K562 (cell line): ENCODE measurements around the gene TAF5L. TPM values are rescaled to one million over a fixed set of nuclear protein-coding genes. Genes with fewer than 3 reads are reported as not detected.
A peak's percentile ranks its signal among the peaks of the same experiment; 100 is the strongest.

ENCODE experiments used
- CBFA2T2 ChIP-seq: fragments of 450-650 bp; conservative IDR thresholded peaks from 2 replicates; pipeline ENCODE4 v1.6.1; 2017; ENCODE audit warnings: mild to moderate bottlenecking
- CCAR2 ChIP-seq: fragments of 200-400 bp; formaldehyde crosslinking; IDR thresholded peaks from 2 replicates; pipeline ENCODE4 v1.6.1; 2017; ENCODE audit warnings: mild to moderate bottlenecking, low read depth, low read length
- CHCHD3 ChIP-seq: fragments of 250-450 bp; sonication (Bioruptor Pico); IDR thresholded peaks from 2 replicates; pipeline ENCODE4 v2.1.2; 2022; ENCODE audit warnings: mild to moderate bottlenecking
- CREB3L1 ChIP-seq: fragments of 450-650 bp; IDR thresholded peaks from 2 replicates; pipeline ENCODE4 v1.6.1; 2014; ENCODE audit warnings: low read depth, mild to moderate bottlenecking, moderate library complexity, borderline replicate concordance
- DEAF1 ChIP-seq: fragments of 450-650 bp; formaldehyde crosslinking; IDR thresholded peaks from 2 replicates; pipeline ENCODE4 v1.4.0; 2020; ENCODE audit warnings: mild to moderate bottlenecking, moderate library complexity
- E2F6 ChIP-seq, 2 experiments: IDR thresholded peaks; 2 replicates each; pipeline ENCODE4 v1.6.1; 2011; ENCODE audit warnings: borderline replicate concordance in 1 of 2, control low read depth in 1 of 2, low read depth in 1 of 2, low read length in 1 of 2, mild to moderate bottlenecking in 1 of 2, mixed read lengths in 1 of 2, moderate library complexity in 1 of 2; ENCODE audit not compliant: insufficient read depth in 1 of 2, insufficient read length in 1 of 2, poor library complexity in 1 of 2, severe bottlenecking in 1 of 2; ENCODE audit errors: extremely low read depth in 1 of 2
- ERF ChIP-seq: fragments of 450-650 bp; formaldehyde crosslinking; IDR thresholded peaks from 2 replicates; pipeline ENCODE4 v1.4.0; 2020; ENCODE audit warnings: mild to moderate bottlenecking, mixed read lengths
- ETS1 ChIP-seq: conservative IDR thresholded peaks from 2 replicates; pipeline ENCODE4 v1.6.1; 2011; ENCODE audit warnings: low read depth, mild to moderate bottlenecking, low read length; ENCODE audit not compliant: control insufficient read depth
- HNRNPL ChIP-seq: fragments of 200-400 bp; formaldehyde crosslinking; IDR thresholded peaks from 2 replicates; pipeline ENCODE4 v1.6.1; 2017; ENCODE audit warnings: low read depth, mild to moderate bottlenecking, low read length
- HOMEZ ChIP-seq: fragments of 250-450 bp; sonication (Bioruptor Pico); IDR thresholded peaks from 2 replicates; pipeline ENCODE4 v1.4.0; 2020; ENCODE audit warnings: mild to moderate bottlenecking, moderate library complexity
- MAZ ChIP-seq, 2 experiments: fragments of 450-650 bp in 1 of 2; sonication (generic) in 1 of 2; formaldehyde crosslinking; IDR thresholded peaks in 1 of 2; conservative IDR thresholded peaks in 1 of 2; 2 replicates each; pipeline versions ENCODE4 v1.4.0 to v1.5.0; 2020; ENCODE audit warnings: mild to moderate bottlenecking in 1 of 2, missing genetic modification reagents in 1 of 2
- MXD1 ChIP-seq: fragments of 250-450 bp; sonication (Bioruptor Pico); IDR thresholded peaks from 2 replicates; pipeline ENCODE4 v1.8.0; 2021; ENCODE audit warnings: borderline replicate concordance, mild to moderate bottlenecking, moderate library complexity; ENCODE audit not compliant: poor library complexity, severe bottlenecking
- NCOA1 ChIP-seq: fragments of 450-650 bp; IDR thresholded peaks from 2 replicates; pipeline ENCODE4 v1.6.1; 2016; ENCODE audit warnings: low read depth
- NUFIP1 ChIP-seq: fragments of 450-650 bp; IDR thresholded peaks from 2 replicates; pipeline ENCODE4 v1.6.1; 2018; ENCODE audit not compliant: partially characterized antibody
- THAP12 ChIP-seq: fragments of 250-450 bp; sonication (Bioruptor Pico); IDR thresholded peaks from 2 replicates; pipeline ENCODE4 v1.9.0; 2021; ENCODE audit warnings: mild to moderate bottlenecking, inconsistent platforms
- ZNF263 ChIP-seq: sonication (generic); formaldehyde crosslinking; IDR thresholded peaks from 2 replicates; pipeline ENCODE4 v1.8.0; 2022; ENCODE audit warnings: mild to moderate bottlenecking, missing genetic modification reagents, borderline replicate concordance
- ZNF282 ChIP-seq: sonication (generic); formaldehyde crosslinking; IDR thresholded peaks from 2 replicates; pipeline ENCODE4 v1.8.1; 2023; ENCODE audit warnings: missing genetic modification reagents
- polyA plus RNA-seq, 8 experiments: library from polyadenylated mRNA; depleted of rRNA in 4 of 8; stranded (reverse) in 5 of 8; unstranded in 3 of 8; fragments of >200 nt; fragmentation: Nextera tagmentation in 2 of 8; fragmentation: Illumina TruSeq in 1 of 8; extraction: Ambion mirVana in 2 of 8; extraction: Trizol in 1 of 8; gene quantifications; 2 replicates each; pipeline versions ENCODE4 v1.2.1 to v1.2.3, GENCODE V29; 2011 to 2014; ENCODE audit warnings: inconsistent platforms in 1 of 8, missing spikeins in 1 of 8
- total RNA-seq, 7 experiments: library from RNA; depleted of rRNA in 6 of 7; stranded (reverse); fragments of >200 nt in 6 of 7; fragmentation: Illumina TruSeq in 2 of 7; extraction: Trizol in 2 of 7; gene quantifications; 2 replicates each; pipeline versions ENCODE4 v1.2.1 to v1.2.3, GENCODE V29; 2011 to 2021; ENCODE audit warnings: low replicate concordance in 1 of 7

TAF5L gene
- total and polyA plus RNA-seq, 9 of the 15 experiments (the other 6 are each of a cell fraction or from before 2014, with no cell fraction given): 2.2 to 34.2 (median 23.3) TPM

GRCh38 chr1:229557913-229558414 lies 68.0 kb downstream of the TAF5L start (continued):
- TF ChIP-seq E2F6 (IDR thresholded peaks at IDR 0.05; ENCODE audit: borderline replicate concordance in 1 of 2, extremely low read depth in 1 of 2, insufficient read depth in 1 of 2, insufficient read length in 1 of 2, low read depth in 1 of 2, low read length in 1 of 2, poor library complexity in 1 of 2, severe bottlenecking in 1 of 2): peak in 1 of 2 experiments; percentile 49
- no peak for TF ChIP-seq HNRNPL
- no peak for TF ChIP-seq MXD1
- TF ChIP-seq NCOA1: no peak
- no peak for TF ChIP-seq ZNF263 (CRISPR knock-in tag)
- no peak for TF ChIP-seq CCAR2
- no peak for TF ChIP-seq ZNF282 (CRISPR knock-in tag)
- no peak for TF ChIP-seq HOMEZ
- TF ChIP-seq THAP12 (CRISPR knock-in tag): no peak
- TF ChIP-seq MAZ (CRISPR knock-in tag; conservative IDR thresholded peaks at IDR 0.05 in 1 of 2, IDR thresholded peaks at IDR 0.05 in 1 of 2): peak in 1 of 2 experiments; percentile 7; a peak in 1 of 4 replicates
- no peak for TF ChIP-seq NUFIP1
- no peak for TF ChIP-seq ERF (CRISPR knock-in tag)
- TF ChIP-seq ETS1: peak; percentile 51; the same call in 1 of the 2 replicates
- TF ChIP-seq CREB3L1: no peak
- TF ChIP-seq CHCHD3 (CRISPR knock-in tag): no peak
- TF ChIP-seq DEAF1 (CRISPR knock-in tag): no peak
- no peak for TF ChIP-seq CBFA2T2
